GM12892 (cell line): ENCODE measurements around the gene ZNF595.
"Not testable (repeated sequence)": the region's sequence is repeated elsewhere in the genome, so short reads cannot be mapped to it uniquely, and the experiment has no call there.

Experiments
- DNase-seq: peaks from one replicate; pipeline ENCODE4 v3.0.0; 2011; ENCODE audit not compliant: insufficient read length
- FAIRE-seq: peaks from 2 replicates; lab custom pipeline; 2011; peaks lifted over from hg19 to GRCh38; lab: Jason Lieb, UNC
- POLR2A ChIP-seq: IDR thresholded peaks from 2 replicates; pipeline ENCODE4 v1.6.1; 2011; ENCODE audit warnings: low read depth, low read length, control low read depth
- POLR2AphosphoS5 ChIP-seq: IDR thresholded peaks from 2 replicates; pipeline ENCODE4 v1.6.1; 2011; ENCODE audit warnings: low read depth, low read length, control low read depth
- TAF1 ChIP-seq: IDR thresholded peaks from 2 replicates; pipeline ENCODE4 v1.6.1; 2011; ENCODE audit warnings: low read depth, mild to moderate bottlenecking, control low read depth, low read length, borderline replicate concordance

Gene ZNF595

DNA sequence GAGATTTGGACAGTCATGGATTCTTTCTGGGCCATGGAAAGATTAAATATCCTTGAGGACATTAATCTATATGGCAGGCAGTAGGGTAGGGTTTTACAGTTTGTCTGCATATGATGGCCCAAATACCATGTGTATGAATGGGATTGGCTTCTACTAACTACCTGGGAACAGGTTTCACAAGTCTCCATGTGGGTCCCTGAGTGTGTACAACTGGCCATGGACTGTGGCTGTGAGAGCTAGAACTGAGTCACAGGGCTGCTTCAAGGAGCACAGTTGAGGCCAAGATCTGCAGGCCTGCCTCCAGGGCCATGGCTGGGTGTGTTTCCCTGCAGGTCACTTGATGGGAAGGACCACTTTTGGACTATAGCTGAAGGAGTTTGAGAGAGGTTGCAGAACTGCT lies 11.6 kb downstream of the ZNF595 start:
- not testable (repeated sequence) for DNase-seq, FAIRE-seq

GRCh38 chr4:71830-72229 lies 18.7 kb downstream of the ZNF595 start:
- no peak for DNase-seq
- FAIRE-seq: no peak
- TF ChIP-seq TAF1 (no peak), POLR2AphosphoS5 (no peak), POLR2A (no peak)

DNA sequence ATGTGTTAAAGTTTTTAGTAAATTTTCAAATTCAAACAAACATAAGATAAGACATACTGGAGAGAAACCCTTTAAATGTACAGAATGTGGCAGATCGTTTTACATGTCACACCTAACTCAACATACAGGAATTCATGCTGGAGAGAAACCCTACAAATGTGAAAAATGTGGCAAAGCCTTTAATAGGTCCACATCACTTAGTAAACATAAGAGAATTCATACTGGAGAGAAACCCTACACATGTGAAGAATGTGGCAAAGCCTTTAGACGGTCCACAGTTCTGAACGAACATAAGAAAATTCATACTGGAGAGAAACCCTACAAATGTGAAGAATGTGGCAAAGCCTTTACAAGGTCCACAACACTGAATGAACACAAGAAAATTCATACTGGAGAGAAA lies 32.8 kb downstream of the ZNF595 start:
- FAIRE-seq: no peak
- no peak for TF ChIP-seq TAF1
- no peak for TF ChIP-seq POLR2A
- TF ChIP-seq POLR2AphosphoS5: no peak
- no peak for DNase-seq

DNA sequence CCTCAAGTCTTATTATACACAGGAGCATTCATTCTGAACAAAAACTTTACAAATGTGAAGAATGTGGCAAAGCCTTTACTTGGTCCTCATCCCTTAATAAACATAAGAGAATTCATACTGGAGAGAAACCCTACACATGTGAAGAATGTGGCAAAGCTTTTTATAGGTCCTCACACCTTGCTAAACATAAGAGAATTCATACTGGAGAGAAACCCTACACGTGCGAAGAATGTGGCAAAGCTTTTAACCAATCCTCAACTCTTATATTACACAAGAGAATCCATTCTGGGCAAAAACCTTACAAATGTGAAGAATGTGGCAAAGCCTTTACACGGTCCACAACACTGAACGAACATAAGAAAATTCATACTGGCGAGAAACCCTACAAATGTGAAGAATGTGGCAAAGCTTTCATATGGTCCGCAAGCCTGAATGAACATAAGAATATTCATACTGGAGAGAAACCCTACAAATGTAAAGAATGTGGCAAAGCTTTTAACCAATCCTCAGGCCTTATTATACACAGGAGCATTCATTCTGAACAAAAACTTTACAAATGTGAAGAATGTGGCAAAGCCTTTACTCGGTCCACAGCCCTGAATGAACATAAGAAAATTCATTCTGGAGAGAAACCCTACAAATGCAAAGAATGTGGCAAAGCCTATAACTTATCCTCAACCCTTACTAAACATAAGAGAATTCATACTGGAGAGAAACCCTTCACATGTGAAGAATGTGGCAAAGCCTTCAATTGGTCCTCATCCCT lies 33.6 kb downstream of the ZNF595 start:
- not testable (repeated sequence) for FAIRE-seq, DNase-seq

DNA sequence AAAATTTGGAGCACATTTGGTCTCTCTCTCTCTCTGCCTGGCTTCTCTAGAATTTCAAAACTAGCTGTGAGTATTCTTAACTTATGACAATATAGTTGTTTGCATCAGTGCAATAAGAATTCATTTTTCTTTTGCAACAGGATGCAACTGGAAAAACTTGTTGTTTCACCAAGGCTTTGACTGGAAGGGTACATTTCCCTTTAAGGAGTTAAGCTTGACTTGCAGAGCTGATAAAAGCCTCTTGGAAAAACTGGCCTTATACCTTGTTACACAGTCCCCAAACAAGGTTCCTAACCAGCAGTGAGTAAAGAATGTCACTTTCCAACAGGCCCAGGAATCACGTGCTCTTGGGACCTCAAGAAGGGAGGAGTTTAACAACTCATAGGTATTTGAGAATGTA lies 45.3 kb downstream of the ZNF595 start:
- no peak for FAIRE-seq
- TF ChIP-seq POLR2A (no peak), POLR2AphosphoS5 (no peak), TAF1 (no peak)

GRCh38 chr4:99863-100262 lies 46.7 kb downstream of the ZNF595 start:
- FAIRE-seq (no peak), DNase-seq (no peak)
- TF ChIP-seq POLR2A (no peak), POLR2AphosphoS5 (no peak), TAF1 (no peak)

More for the DNA sequence above, 45.3 kb downstream of the ZNF595 start:
- DNase-seq: no peak

DNA sequence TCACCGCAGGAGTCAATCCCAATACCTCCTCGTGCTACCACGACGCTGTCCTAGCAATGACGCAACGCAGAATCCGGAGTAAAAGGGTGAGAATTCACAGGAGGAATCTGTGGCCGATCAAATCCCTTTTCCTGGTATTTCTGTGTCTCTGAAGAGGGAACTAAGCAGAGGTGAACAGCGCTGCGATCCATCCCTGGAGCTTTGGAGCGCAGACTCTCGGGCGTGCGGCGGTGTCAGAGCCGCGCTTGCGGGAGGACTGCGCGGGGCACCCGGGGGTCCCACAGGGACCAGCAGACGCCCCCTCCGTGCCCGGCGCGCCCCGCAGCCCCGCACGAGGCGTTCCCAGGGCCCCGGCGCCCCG lies 53.9 kb downstream of the ZNF595 start:
- TF ChIP-seq POLR2AphosphoS5 (no peak), POLR2A (no peak), TAF1 (no peak)
- FAIRE-seq: no peak
- DNase-seq: no peak

GRCh38 chr4:107444-108429 lies 54.6 kb downstream of the ZNF595 start:
- FAIRE-seq (no peak), DNase-seq (no peak)
- TF ChIP-seq TAF1 (no peak), POLR2A (no peak), POLR2AphosphoS5 (no peak)

DNA sequence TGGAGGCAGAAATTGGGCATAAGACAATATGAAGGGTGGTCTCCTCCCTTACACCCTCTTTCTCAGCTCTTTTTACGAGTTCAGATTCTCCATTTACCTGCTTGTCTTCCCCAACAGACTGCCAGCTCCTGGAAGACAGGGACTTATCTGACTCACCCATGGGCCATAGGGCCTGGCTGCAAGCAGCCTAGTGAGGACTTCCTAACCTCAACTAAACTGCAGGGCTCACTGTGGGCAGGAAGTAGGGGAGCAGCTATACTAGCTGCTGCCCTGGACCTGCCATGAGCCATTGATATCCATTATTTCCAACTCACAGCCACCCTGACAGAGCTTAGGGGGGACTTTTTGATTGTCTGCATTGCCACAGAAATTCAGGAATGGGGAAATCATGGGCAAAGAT lies 59.6 kb downstream of the ZNF595 start:
- DNase-seq (no peak), FAIRE-seq (no peak)
- TF ChIP-seq POLR2A: no peak
- no peak for TF ChIP-seq POLR2AphosphoS5
- no peak for TF ChIP-seq TAF1

DNA sequence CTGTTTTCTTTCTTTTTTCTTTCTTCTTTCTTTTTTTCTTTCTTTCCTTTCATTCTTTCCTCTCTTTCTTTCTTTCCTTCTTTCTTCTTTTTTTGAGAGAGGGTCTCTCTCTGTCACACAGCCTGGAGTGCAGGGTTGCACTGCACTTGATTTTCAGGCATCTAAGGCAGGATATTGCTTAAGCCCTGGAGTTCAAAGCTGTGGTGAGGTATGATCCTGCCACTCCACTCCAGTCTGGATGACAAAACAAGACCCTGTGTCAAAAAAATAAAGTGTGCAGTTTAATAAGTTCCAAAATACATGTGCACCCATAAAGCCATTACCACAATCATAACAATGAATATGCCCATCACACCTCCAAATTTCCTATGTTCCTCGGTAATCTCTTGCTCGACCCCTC lies 60.6 kb downstream of the ZNF595 start:
- FAIRE-seq (no peak), DNase-seq (no peak)
- TF ChIP-seq POLR2A (no peak), TAF1 (no peak), POLR2AphosphoS5 (no peak)

DNA sequence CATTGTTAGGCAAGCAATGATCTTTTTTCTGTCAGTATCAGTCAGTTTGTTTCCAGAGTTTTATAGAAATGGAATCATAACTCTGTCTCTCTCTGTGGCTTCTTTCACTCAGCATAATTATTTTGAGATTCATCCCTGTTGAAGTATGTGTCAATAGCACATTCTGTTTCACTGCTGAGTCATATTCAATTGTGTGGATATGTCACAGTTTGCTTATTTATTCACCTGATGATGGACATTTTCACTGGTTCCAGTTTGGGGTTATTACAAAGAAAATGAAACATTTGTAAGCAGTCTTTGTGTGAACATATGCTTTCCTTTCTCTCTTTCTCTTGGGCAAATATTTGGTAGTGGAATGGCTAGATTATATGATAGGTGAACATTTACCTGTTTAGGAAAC lies 61.0 kb downstream of the ZNF595 start:
- FAIRE-seq (no peak), DNase-seq (no peak)

GRCh38 chr4:116499-116898 lies 63.4 kb downstream of the ZNF595 start:
- no peak for TF ChIP-seq POLR2A
- TF ChIP-seq TAF1: no peak
- no peak for TF ChIP-seq POLR2AphosphoS5
- no peak for DNase-seq
- no peak for FAIRE-seq

More for the DNA sequence above, 61.0 kb downstream of the ZNF595 start:
- TF ChIP-seq POLR2AphosphoS5: no peak
- TF ChIP-seq POLR2A: no peak
- no peak for TF ChIP-seq TAF1
